Activated B cell treated with CpG ODN at 0.5 μM for 24 hours (primary cell): ENCODE data around the gene WASF3. TPM values are rescaled to one million over a fixed set of nuclear protein-coding genes. Genes with fewer than 3 reads are reported as not detected.
A peak's percentile ranks its signal among the peaks of the same experiment; 100 is the strongest.

Source experiments
- ATAC-seq: fragments of 200-7000 bp; cut with Tn5 transposase; one replicate; pipeline ENCODE4 v1.10.0; 2021; ENCODE audit warnings: low read depth, mild to moderate bottlenecking, moderate library complexity
- CTCF ChIA-PET: fragments of 350-600 bp; sonication (Branson Sonifier 250); formaldehyde crosslinking; loops from one replicate; lab custom pipeline; 2021; ENCODE audit warnings: antibody characterized with exemption; lab: Charles Lee
- POLR2A ChIA-PET: fragments of 350-600 bp; sonication (Branson Sonifier 250); formaldehyde crosslinking; loops from one replicate; lab custom pipeline; 2021; ENCODE audit warnings: antibody characterized with exemption; lab: Charles Lee
- DNase-seq: peaks from one replicate; pipeline ENCODE4 v3.0.0; 2022
- H3K27ac Mint-ChIP-seq: one replicate; pipeline ENCODE4 v1.8.0; 2020; ENCODE audit warnings: mixed read lengths
- H3K27me3 Mint-ChIP-seq: one replicate; pipeline ENCODE4 v1.8.0; 2021; ENCODE audit warnings: mixed read lengths
- H3K36me3 Mint-ChIP-seq: one replicate; pipeline ENCODE4 v1.8.0; 2021; ENCODE audit warnings: low read depth, mixed read lengths
- H3K4me1 Mint-ChIP-seq: one replicate; pipeline ENCODE4 v1.8.0; 2021; ENCODE audit warnings: mixed read lengths
- H3K4me3 Mint-ChIP-seq: one replicate; pipeline ENCODE4 v1.8.0; 2020; ENCODE audit warnings: mild to moderate bottlenecking, mixed read lengths
- H3K9me3 Mint-ChIP-seq: one replicate; pipeline ENCODE4 v1.8.0; 2020; ENCODE audit warnings: mixed read lengths
- intact Hi-C: fragments of 100-400 bp; cut with micrococcal nuclease; formaldehyde crosslinking; loops from one replicate; pipeline ENCODE4 v1.15.1; 2024
- total RNA-seq: library from RNA; stranded (reverse); gene quantifications from 2 replicates; pipeline ENCODE4 v1.2.3, GENCODE V29; 2022
- TF ChIP-seq, protein P1 (sequence below): fragments of 200-600 bp; IDR thresholded peaks from one replicate; pipeline ENCODE4 v1.8.0; 2022; ENCODE audit warnings: antibody characterized with exemption, mild to moderate bottlenecking

The WASF3 gene
- total RNA-seq, 1 donor from 2014 or later: 0.35 TPM

DNA sequence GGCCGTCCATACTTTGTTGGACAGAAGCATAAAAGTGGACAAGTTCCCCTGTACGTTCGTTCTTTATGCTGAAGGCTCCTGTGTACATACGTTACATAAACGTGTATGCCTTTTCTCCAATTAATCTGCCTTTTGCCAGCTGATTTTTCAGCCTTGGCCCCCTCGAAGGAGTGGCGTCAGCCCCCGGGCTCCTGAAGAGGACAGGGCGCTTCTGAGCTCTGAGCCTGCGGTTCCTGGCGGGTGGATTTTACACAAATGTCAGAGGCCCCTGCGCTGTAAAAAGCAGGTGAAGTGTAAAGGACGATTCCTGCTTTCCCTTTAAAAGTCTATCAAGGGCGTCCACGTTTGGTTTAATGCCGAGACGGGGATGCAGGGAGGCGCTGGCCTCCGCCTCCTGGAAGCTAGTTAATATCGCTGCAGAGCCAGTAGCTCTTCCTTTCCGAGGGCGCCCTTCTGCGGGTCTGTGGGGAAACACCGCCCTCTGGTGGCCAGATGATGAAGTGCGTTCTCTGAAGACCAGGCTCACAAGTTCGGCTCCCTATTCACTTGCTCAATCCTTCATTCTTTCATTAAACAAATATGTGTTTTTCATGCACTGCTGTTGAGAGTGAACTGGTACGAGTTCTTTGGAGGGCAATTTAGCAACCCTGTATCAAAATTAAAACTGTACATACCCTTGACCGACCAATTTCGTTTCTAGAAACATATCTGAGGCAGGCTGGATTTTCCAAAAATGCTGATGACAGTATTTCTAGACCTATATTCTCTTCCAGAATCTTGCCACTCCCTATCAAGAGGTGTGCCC, 141.1 kb downstream of the WASF3 start:
- ATAC-seq (peak; percentile 87), DNase-seq (peak; percentile 72)
- CTCF ChIA-PET: interaction anchor here (0.6 to 4.1 kb wide), 24 partner anchors 8 to 1324 kb away, joined by 3 to 93 read pairs (median 4); no protein-coding TSS in a partner anchor
- POLR2A ChIA-PET: interaction anchor here (1.0 kb wide), 1 partner anchor 513 kb away, joined by 7 read pairs; no protein-coding TSS in a partner anchor
- H3K36me3 Mint-ChIP-seq: no peaks in the 10 kb centered on the region
- no peaks in the 10 kb centered on the region for H3K9me3 Mint-ChIP-seq
- TF ChIP-seq, protein P1, sequence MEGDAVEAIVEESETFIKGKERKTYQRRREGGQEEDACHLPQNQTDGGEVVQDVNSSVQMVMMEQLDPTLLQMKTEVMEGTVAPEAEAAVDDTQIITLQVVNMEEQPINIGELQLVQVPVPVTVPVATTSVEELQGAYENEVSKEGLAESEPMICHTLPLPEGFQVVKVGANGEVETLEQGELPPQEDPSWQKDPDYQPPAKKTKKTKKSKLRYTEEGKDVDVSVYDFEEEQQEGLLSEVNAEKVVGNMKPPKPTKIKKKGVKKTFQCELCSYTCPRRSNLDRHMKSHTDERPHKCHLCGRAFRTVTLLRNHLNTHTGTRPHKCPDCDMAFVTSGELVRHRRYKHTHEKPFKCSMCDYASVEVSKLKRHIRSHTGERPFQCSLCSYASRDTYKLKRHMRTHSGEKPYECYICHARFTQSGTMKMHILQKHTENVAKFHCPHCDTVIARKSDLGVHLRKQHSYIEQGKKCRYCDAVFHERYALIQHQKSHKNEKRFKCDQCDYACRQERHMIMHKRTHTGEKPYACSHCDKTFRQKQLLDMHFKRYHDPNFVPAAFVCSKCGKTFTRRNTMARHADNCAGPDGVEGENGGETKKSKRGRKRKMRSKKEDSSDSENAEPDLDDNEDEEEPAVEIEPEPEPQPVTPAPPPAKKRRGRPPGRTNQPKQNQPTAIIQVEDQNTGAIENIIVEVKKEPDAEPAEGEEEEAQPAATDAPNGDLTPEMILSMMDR: peak; percentile 30
- intact Hi-C loops: loop anchor here (1.0 to 10.0 kb wide), 4 partner anchors 201 to 1694 kb away; no protein-coding TSS in a partner anchor
- H3K4me1 Mint-ChIP-seq: peaks cover 4% of the 10 kb centered on the region
- peaks cover 7% of the 10 kb centered on the region for H3K27me3 Mint-ChIP-seq
- no peak overlapping the region for H3K4me3 Mint-ChIP-seq
- H3K27ac Mint-ChIP-seq: no peak overlapping the region

DNA sequence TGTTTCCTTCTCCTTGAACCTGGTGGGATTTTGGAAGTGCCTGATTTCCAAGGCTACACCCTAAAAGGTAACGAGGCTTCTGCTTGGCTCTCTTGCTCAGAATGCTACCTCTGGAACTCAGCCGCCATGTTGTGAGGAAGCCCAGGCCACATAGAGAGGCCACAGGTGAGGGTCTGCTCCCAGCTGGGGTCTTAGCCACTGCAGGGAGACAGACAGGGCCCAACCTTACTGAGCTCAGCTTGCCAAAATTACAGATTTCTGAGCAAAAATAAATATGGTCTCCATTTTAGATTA, 141.7 kb downstream of the WASF3 start:
- TF ChIP-seq, protein P1: no peak
- no peak for ATAC-seq
- intact Hi-C loops: loop anchor here (5.0 to 10.0 kb wide), 2 partner anchors 202 to 1694 kb away; no protein-coding TSS in a partner anchor
- CTCF ChIA-PET: interaction anchor here (0.9 to 4.1 kb wide), 14 partner anchors 12 to 1324 kb away, joined by 3 to 93 read pairs (median 5); no protein-coding TSS in a partner anchor
- Mint-ChIP-seq H3K27me3 (peaks cover 7% of the 10 kb centered on the region), H3K4me1 (peaks cover 4% of the 10 kb centered on the region), H3K9me3 (no peaks in the 10 kb centered on the region), H3K36me3 (no peaks in the 10 kb centered on the region), H3K27ac (no peak overlapping the region), H3K4me3 (no peak overlapping the region)
- DNase-seq: no peak
- POLR2A ChIA-PET: interaction anchor here (1.0 kb wide), 1 partner anchor 514 kb away, joined by 7 read pairs; no protein-coding TSS in a partner anchor

DNA sequence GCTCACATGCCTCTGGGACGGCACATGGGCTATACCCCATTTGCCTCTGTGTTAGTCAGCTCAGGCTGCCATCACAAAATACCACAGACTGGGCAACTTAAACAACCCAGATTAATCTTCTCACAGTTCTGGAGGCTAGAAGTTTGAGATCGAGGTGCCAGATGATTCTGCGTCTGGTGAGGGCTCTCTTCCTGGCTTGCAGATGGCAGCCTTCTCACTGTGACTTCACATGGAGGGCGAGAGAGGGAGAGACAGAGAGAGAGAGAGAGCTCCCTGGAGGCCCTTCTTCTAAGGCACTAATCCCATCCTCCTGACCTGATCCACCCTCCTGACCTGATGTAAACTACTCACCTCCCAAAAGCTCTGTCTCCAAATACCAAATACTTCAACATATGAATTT, 148.1 kb downstream of the WASF3 start:
- H3K9me3 Mint-ChIP-seq: no peaks in the 10 kb centered on the region
- intact Hi-C loops: no loop called here
- no peak for DNase-seq
- no peaks in the 10 kb centered on the region for H3K36me3 Mint-ChIP-seq
- TF ChIP-seq, protein P1: no peak
- ChIA-PET CTCF (interaction anchor here (1.1 to 1.9 kb wide), 2 partner anchors 9 to 1131 kb away, joined by 4 read pairs; no protein-coding TSS in a partner anchor), POLR2A (no interaction called here)
- H3K4me3 Mint-ChIP-seq: no peak overlapping the region
- no peak overlapping the region for H3K27ac Mint-ChIP-seq
- H3K27me3 Mint-ChIP-seq: peaks cover 7% of the 10 kb centered on the region
- ATAC-seq: no peak
- no peaks in the 10 kb centered on the region for H3K4me1 Mint-ChIP-seq

DNA sequence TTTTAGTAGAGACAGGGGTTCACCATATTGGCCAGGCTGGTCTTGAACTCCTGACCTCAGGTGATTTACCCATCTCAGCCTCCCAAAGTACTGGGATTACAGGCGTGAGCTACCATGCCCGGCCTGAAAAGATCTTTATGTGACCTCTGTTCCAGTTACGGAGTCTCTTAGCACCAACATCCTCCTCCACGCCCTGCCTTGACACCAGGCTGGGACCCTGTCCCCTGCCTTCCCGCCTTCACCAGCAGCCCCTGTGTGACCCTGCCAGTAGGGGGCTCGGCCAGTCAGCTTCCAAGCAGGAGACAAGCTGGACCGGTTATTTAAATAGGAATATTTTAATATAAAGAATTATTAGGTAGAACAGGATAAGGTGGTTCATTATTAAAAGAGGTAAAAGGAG, 148.9 kb downstream of the WASF3 start:
- ChIA-PET CTCF (interaction anchor here (1.1 to 2.1 kb wide), 4 partner anchors 8 to 1132 kb away, joined by 3 to 6 read pairs (median 4); no protein-coding TSS in a partner anchor), POLR2A (no interaction called here)
- intact Hi-C loops: no loop called here
- Mint-ChIP-seq H3K27ac (no peak overlapping the region), H3K4me1 (no peaks in the 10 kb centered on the region), H3K27me3 (peaks cover 7% of the 10 kb centered on the region), H3K9me3 (no peaks in the 10 kb centered on the region), H3K4me3 (no peak overlapping the region), H3K36me3 (no peaks in the 10 kb centered on the region)
- DNase-seq (no peak), ATAC-seq (no peak)
- TF ChIP-seq, protein P1: no peak
